VCaP (cell line): ENCODE results near the gene ARHGAP24.

Experiments used
- H3K27ac ChIP-seq: fragments of 450-650 bp; 2 replicates; pipeline ENCODE4 v1.5.1; 2017
- TF ChIP-seq, protein P1 (sequence below): fragments of 450-650 bp; conservative IDR thresholded peaks from 2 replicates; pipeline ENCODE4 v1.5.1; 2017; ENCODE audit warnings: mild to moderate bottlenecking, moderate library complexity

ARHGAP24 gene

DNA sequence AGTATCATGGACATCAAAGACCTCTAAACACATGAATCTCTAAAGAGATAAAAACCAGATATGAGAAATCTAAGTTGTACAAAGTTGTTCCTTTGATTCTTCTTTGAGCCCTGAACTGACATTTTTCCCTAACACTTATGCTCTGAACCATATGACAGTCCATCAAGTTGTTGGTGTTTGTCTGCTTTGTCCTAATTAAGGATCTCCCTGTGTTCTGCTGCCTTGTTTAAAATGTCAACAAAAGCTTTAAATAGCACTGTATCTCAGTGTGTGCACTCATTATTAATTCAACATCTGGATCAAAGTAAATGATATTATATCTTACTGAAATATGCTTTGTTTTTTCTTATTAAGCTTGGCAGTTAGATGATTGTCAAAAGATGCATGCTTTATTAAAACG lies 563.1 kb downstream of the ARHGAP24 start:
- TF ChIP-seq, protein P1, sequence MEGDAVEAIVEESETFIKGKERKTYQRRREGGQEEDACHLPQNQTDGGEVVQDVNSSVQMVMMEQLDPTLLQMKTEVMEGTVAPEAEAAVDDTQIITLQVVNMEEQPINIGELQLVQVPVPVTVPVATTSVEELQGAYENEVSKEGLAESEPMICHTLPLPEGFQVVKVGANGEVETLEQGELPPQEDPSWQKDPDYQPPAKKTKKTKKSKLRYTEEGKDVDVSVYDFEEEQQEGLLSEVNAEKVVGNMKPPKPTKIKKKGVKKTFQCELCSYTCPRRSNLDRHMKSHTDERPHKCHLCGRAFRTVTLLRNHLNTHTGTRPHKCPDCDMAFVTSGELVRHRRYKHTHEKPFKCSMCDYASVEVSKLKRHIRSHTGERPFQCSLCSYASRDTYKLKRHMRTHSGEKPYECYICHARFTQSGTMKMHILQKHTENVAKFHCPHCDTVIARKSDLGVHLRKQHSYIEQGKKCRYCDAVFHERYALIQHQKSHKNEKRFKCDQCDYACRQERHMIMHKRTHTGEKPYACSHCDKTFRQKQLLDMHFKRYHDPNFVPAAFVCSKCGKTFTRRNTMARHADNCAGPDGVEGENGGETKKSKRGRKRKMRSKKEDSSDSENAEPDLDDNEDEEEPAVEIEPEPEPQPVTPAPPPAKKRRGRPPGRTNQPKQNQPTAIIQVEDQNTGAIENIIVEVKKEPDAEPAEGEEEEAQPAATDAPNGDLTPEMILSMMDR, result no peak
- no peak overlapping the region for H3K27ac ChIP-seq

DNA sequence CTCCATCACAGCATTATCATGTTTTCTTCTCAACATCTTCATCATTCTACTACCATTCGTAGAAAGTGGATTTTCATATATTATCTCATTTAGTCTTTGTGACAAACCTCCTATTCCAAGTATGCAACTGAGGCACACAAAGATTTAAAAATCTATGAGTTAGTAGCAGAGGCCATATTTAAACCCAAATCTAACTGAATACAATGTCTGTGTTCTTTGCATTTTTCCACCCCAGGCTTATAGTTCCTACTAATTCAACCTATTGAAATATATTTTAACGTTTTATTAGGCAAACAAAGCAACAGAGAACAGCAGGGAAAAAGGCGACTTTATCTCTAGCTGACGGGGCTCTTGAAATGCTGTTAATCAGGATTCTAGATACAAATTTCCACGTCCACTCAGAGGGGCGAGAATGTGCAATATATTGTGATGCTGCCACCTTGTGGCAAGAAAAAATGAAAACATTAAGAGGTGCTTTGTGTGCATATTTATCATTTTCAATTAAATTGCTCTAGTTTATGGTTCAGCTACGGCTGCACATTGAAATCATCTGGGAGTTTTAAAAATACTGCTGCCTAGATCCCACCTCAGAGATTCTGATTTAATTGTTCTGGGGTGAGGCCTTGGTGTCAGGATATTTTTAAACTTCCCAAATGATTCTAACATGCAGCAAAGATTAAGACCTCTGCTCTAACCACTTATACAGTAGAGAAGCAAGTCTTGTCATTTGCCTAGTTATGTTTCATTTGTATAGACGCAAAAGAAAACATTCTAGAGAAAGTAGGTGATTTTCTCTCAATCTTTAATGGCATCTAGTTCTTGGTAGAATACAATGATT lies 569.0 kb downstream of the ARHGAP24 start:
- TF ChIP-seq, protein P1, result peak; percentile 84

DNA sequence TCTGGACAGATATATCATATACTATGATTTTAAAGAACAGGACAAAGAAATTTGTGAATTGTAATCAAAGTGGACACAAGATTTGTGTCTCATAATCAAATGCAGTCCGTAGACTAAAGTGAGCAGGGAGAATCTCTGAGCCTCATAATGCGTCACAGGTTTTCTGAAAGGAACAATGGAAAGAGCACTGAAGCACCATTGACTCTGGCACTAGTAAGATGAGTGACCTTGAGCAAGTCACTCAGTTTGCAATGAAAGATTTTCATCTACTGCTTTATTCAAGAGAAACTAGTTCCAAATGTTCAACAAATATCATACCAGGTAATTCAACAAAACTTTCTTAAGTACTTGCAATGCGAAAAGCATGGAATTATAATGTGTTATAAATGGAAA lies 569.6 kb downstream of the ARHGAP24 start:
- TF ChIP-seq, protein P1, result no peak
- no peak overlapping the region for H3K27ac ChIP-seq

More for the DNA sequence above, 569.0 kb downstream of the ARHGAP24 start:
- peak overlapping the region; percentile 27 for H3K27ac ChIP-seq

DNA sequence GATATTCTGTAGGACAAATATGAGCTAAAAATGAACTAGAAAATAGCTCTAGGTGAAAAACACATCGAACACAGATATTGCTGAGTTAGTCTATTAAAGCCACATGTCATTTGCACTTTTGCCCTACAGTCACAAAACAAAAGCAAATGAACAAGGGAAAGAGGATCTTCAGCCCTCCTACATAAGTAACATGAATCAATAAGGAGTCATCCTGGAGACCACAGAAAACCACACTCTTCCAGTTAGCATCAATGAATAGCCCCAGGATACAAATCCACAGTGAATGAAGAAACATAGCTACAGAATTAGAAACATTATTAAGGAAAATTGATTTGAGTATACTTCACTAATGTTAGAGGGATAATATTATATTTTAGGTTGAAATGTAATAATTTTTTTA lies 573.5 kb downstream of the ARHGAP24 start:
- no peak overlapping the region for H3K27ac ChIP-seq
- TF ChIP-seq, protein P1, result no peak

DNA sequence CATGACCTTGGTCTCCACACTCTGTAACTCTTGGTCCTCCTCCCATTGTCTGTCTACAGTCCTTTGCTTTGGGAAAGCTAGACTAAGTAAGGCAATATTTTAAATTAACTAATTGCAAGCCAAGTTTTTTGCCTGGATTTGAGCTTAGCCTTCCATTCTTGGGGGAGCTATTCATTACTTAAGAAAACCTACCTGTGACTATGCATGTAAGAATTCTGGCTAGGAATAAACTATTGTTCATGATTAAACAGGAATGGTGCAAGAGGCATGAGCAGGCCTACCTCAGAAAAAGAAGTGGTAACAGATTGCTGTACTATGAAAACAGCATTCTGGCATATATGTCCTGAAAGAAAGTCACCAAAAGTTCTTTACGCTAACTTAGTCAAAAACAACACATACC lies 575.5 kb downstream of the ARHGAP24 start:
- no peak overlapping the region for H3K27ac ChIP-seq
- TF ChIP-seq, protein P1, result no peak
